WTC11 (cell line): Measurements from ENCODE around the gene SIK2.

ENCODE experiments used
- CREB1 ChIP-seq: sonication (generic); formaldehyde crosslinking; IDR thresholded peaks from 2 replicates; pipeline ENCODE4 v1.8.0; 2023; ENCODE audit warnings: mild to moderate bottlenecking, missing genetic modification reagents
- FOXJ3 ChIP-seq: sonication (generic); formaldehyde crosslinking; IDR thresholded peaks from 2 replicates; pipeline ENCODE4 v1.9.0; 2021; ENCODE audit warnings: missing genetic modification reagents, mild to moderate bottlenecking, borderline replicate concordance
- NR2C2 ChIP-seq: sonication (generic); formaldehyde crosslinking; IDR thresholded peaks from 2 replicates; pipeline ENCODE4 v1.8.0; 2022; ENCODE audit warnings: mild to moderate bottlenecking, missing genetic modification reagents
- TCF7 ChIP-seq: sonication (generic); formaldehyde crosslinking; IDR thresholded peaks from 2 replicates; pipeline ENCODE4 v1.8.0; 2022; ENCODE audit warnings: mild to moderate bottlenecking, low read depth, missing genetic modification reagents, moderate library complexity
- ZNF423 ChIP-seq: fragments of 250-450 bp; sonication (Bioruptor Pico); IDR thresholded peaks from 2 replicates; pipeline ENCODE4 v2.1.2; 2022; ENCODE audit warnings: mild to moderate bottlenecking, moderate library complexity
- TF ChIP-seq, protein P1 (sequence below): fragments of 200-600 bp; IDR thresholded peaks from 2 replicates; pipeline ENCODE4 v1.8.0; 2022; ENCODE audit warnings: antibody characterized with exemption
- TF ChIP-seq, protein P2 (sequence below): sonication (generic); formaldehyde crosslinking; IDR thresholded peaks from 2 replicates; pipeline ENCODE4 v1.8.0; 2022; ENCODE audit warnings: mild to moderate bottlenecking, missing genetic modification reagents
- TF ChIP-seq, protein P3 (sequence below): sonication (generic); formaldehyde crosslinking; IDR thresholded peaks from 2 replicates; pipeline ENCODE4 v1.8.1; 2023; ENCODE audit warnings: mild to moderate bottlenecking, missing genetic modification reagents, moderate library complexity
- TF ChIP-seq, protein P4 (sequence below): sonication (generic); formaldehyde crosslinking; IDR thresholded peaks from 2 replicates; pipeline ENCODE4 v1.8.0; 2022; ENCODE audit warnings: mild to moderate bottlenecking, missing genetic modification reagents
- TF ChIP-seq, protein P5 (sequence below): sonication (generic); formaldehyde crosslinking; conservative IDR thresholded peaks from 2 replicates; pipeline ENCODE4 v1.8.1; 2022; ENCODE audit warnings: mild to moderate bottlenecking, missing genetic modification reagents

DNA sequence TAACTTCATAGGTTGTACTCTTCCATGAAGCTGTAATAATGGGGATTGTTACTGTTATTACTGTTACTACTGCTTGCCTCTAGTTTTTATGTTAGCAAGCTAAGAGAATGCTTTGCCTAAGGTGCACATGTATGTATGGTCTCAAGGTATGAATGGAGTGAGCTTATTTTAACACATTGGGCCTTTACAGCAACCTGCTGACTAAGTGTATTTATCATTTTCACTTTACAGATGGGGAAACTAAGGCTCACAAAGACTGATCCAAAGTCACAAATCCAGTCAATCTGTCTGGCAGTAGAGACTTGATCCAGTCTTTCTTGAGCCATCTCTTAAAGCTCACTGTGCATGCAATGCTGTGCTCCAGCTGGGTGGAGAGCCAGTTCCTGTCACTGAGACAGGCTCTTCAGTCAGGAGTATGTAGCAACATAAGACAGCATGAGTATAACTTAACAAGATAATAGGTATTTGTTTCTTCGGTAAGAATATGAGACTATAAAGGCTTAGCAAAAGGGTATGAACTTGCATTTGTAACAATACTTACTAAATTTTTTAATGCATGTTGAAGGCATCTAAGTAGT is 97.4 kb downstream of the SIK2 start:
- TF ChIP-seq, protein P1, sequence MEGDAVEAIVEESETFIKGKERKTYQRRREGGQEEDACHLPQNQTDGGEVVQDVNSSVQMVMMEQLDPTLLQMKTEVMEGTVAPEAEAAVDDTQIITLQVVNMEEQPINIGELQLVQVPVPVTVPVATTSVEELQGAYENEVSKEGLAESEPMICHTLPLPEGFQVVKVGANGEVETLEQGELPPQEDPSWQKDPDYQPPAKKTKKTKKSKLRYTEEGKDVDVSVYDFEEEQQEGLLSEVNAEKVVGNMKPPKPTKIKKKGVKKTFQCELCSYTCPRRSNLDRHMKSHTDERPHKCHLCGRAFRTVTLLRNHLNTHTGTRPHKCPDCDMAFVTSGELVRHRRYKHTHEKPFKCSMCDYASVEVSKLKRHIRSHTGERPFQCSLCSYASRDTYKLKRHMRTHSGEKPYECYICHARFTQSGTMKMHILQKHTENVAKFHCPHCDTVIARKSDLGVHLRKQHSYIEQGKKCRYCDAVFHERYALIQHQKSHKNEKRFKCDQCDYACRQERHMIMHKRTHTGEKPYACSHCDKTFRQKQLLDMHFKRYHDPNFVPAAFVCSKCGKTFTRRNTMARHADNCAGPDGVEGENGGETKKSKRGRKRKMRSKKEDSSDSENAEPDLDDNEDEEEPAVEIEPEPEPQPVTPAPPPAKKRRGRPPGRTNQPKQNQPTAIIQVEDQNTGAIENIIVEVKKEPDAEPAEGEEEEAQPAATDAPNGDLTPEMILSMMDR: no peak
- TF ChIP-seq, protein P2, sequence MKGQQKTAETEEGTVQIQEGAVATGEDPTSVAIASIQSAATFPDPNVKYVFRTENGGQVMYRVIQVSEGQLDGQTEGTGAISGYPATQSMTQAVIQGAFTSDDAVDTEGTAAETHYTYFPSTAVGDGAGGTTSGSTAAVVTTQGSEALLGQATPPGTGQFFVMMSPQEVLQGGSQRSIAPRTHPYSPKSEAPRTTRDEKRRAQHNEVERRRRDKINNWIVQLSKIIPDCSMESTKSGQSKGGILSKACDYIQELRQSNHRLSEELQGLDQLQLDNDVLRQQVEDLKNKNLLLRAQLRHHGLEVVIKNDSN: no peak
- TF ChIP-seq, protein P3, sequence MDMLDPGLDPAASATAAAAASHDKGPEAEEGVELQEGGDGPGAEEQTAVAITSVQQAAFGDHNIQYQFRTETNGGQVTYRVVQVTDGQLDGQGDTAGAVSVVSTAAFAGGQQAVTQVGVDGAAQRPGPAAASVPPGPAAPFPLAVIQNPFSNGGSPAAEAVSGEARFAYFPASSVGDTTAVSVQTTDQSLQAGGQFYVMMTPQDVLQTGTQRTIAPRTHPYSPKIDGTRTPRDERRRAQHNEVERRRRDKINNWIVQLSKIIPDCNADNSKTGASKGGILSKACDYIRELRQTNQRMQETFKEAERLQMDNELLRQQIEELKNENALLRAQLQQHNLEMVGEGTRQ: no peak
- TF ChIP-seq, protein P4, sequence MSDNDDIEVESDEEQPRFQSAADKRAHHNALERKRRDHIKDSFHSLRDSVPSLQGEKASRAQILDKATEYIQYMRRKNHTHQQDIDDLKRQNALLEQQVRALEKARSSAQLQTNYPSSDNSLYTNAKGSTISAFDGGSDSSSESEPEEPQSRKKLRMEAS (CRISPR knock-in tag): no peak
- TF ChIP-seq, protein P5, sequence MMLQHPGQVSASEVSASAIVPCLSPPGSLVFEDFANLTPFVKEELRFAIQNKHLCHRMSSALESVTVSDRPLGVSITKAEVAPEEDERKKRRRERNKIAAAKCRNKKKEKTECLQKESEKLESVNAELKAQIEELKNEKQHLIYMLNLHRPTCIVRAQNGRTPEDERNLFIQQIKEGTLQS (CRISPR knock-in tag): no peak
- TF ChIP-seq TCF7 (CRISPR knock-in tag): no peak
- TF ChIP-seq ZNF423 (CRISPR knock-in tag): no peak
- no peak for TF ChIP-seq FOXJ3 (CRISPR knock-in tag)
- TF ChIP-seq CREB1 (CRISPR knock-in tag): no peak
- no peak for TF ChIP-seq NR2C2 (CRISPR knock-in tag)
